OCI-M1 (cell line): ENCODE data around the gene PPP1R12B.
"Not testable (repeated sequence)": the region's sequence is repeated elsewhere in the genome, so short reads cannot be mapped to it uniquely, and the experiment has no call there.

Experiments used
- DNase-seq: peaks from one replicate; lab custom pipeline; 2025; lab: John Stamatoyannopoulos, UW

The PPP1R12B gene

GRCh38 chr1:202614363-202615207 lies 266.1 kb downstream of the PPP1R12B start:
- DNase-seq = peak; percentile 53

- DNase-seq = not testable (repeated sequence)
Observed at GRCh38 chr1:202615208-202615500, 266.7 kb downstream of the PPP1R12B start.

GRCh38 chr1:202615501-202616354 lies 267.2 kb downstream of the PPP1R12B start:
- DNase-seq = peak; percentile 82

GRCh38 chr1:202616355-202616915 lies 267.9 kb downstream of the PPP1R12B start:
- no peak for DNase-seq

GRCh38 chr1:202619012-202619411 lies 270.5 kb downstream of the PPP1R12B start:
- DNase-seq = not testable (repeated sequence)

GRCh38 chr1:202619505-202619904 lies 271.0 kb downstream of the PPP1R12B start:
- DNase-seq = no peak

- DNase-seq = not testable (repeated sequence)
Observed at GRCh38 chr1:202620036-202620435, 271.5 kb downstream of the PPP1R12B start.

GRCh38 chr1:202621446-202621845 lies 272.9 kb downstream of the PPP1R12B start:
- DNase-seq = no peak

- DNase-seq = no peak
Observed at GRCh38 chr1:202622388-202622787, 273.9 kb downstream of the PPP1R12B start.

GRCh38 chr1:202623075-202623474 lies 274.6 kb downstream of the PPP1R12B start:
- DNase-seq = peak; percentile 40

- DNase-seq = not testable (repeated sequence)
Observed at GRCh38 chr1:202623476-202623875, 275.0 kb downstream of the PPP1R12B start.

GRCh38 chr1:202624088-202624780 lies 275.7 kb downstream of the PPP1R12B start:
- DNase-seq = no peak

- no peak for DNase-seq
Observed at GRCh38 chr1:202624781-202625108, 276.2 kb downstream of the PPP1R12B start.

- peak; percentile 78 for DNase-seq
Observed at GRCh38 chr1:202625416-202626360, 277.2 kb downstream of the PPP1R12B start.

- DNase-seq = not testable (repeated sequence)
Observed at GRCh38 chr1:202627036-202627435, 278.5 kb downstream of the PPP1R12B start.

- no peak for DNase-seq
Observed at GRCh38 chr1:202627841-202628565, 279.5 kb downstream of the PPP1R12B start.

GRCh38 chr1:202628646-202629215 lies 280.2 kb downstream of the PPP1R12B start:
- no peak for DNase-seq

- DNase-seq = not testable (repeated sequence)
Observed at GRCh38 chr1:202629257-202629811, 280.8 kb downstream of the PPP1R12B start.

GRCh38 chr1:202630096-202630495 lies 281.6 kb downstream of the PPP1R12B start:
- DNase-seq = not testable (repeated sequence)

GRCh38 chr1:202630541-202630940 lies 282.0 kb downstream of the PPP1R12B start:
- no peak for DNase-seq
